GM12878 (cell line): ENCODE results near the gene POLRMT. TPM values are rescaled to one million over a fixed set of nuclear protein-coding genes. Genes with fewer than 3 reads are reported as not detected.

Source experiments
- ATF2 ChIP-seq: IDR thresholded peaks from 2 replicates; pipeline ENCODE4 v1.6.1; 2012; ENCODE audit warnings: low read length, inconsistent platforms
- BCL3 ChIP-seq: IDR thresholded peaks from 2 replicates; pipeline ENCODE4 v1.6.1; 2011; ENCODE audit warnings: borderline replicate concordance, low read depth, mild to moderate bottlenecking, moderate library complexity, low read length; ENCODE audit not compliant: insufficient read depth, poor library complexity, severe bottlenecking
- CBFB ChIP-seq: IDR thresholded peaks from 2 replicates; pipeline ENCODE4 v1.6.1; 2016; ENCODE audit warnings: antibody characterized with exemption, low read depth
- CTCF ChIP-seq, 3 experiments: IDR thresholded peaks in 2 of 3; conservative IDR thresholded peaks in 1 of 3; 2 replicates each; pipeline ENCODE4 v1.5.1; 2011; ENCODE audit warnings: low read depth in 3 of 3, low read length in 3 of 3, mild to moderate bottlenecking in 3 of 3, control low read depth in 2 of 3, moderate library complexity in 2 of 3, inconsistent platforms in 1 of 3, mixed read lengths in 1 of 3; ENCODE audit not compliant: control insufficient read depth in 2 of 3, insufficient read depth in 1 of 3; ENCODE audit errors: extremely low read depth in 1 of 3
- DPF2 ChIP-seq: fragments of 450-650 bp; IDR thresholded peaks from 2 replicates; pipeline ENCODE4 v1.6.1; 2017; ENCODE audit warnings: mild to moderate bottlenecking
- E4F1 ChIP-seq: fragments of 450-650 bp; IDR thresholded peaks from 2 replicates; pipeline ENCODE4 v1.6.1; 2018; ENCODE audit warnings: borderline replicate concordance, mild to moderate bottlenecking; ENCODE audit not compliant: partially characterized antibody
- EZH2 ChIP-seq: IDR thresholded peaks from 2 replicates; pipeline ENCODE4 v1.6.1; 2012; ENCODE audit warnings: low read depth, mild to moderate bottlenecking, control low read depth, inconsistent platforms, low read length, borderline replicate concordance; ENCODE audit not compliant: control insufficient read depth
- JUNB ChIP-seq: IDR thresholded peaks from 2 replicates; pipeline ENCODE4 v1.6.1; 2016; ENCODE audit warnings: antibody characterized with exemption, mild to moderate bottlenecking
- MTA3 ChIP-seq: IDR thresholded peaks from 2 replicates; pipeline ENCODE4 v1.6.1; 2012; ENCODE audit warnings: low read length, inconsistent platforms, borderline replicate concordance
- NRF1 ChIP-seq: conservative IDR thresholded peaks from 2 replicates; pipeline ENCODE4 v1.6.1; 2011; ENCODE audit warnings: mild to moderate bottlenecking, low read depth, low read length, improper control_type of control experiment
- PAX8 ChIP-seq: fragments of 450-650 bp; IDR thresholded peaks from 2 replicates; pipeline ENCODE4 v1.6.1; 2017; ENCODE audit warnings: mild to moderate bottlenecking, moderate library complexity
- PML ChIP-seq: IDR thresholded peaks from 2 replicates; pipeline ENCODE4 v1.6.1; 2012; ENCODE audit warnings: low read length, inconsistent platforms
- RB1 ChIP-seq: fragments of 450-650 bp; formaldehyde crosslinking; IDR thresholded peaks from 2 replicates; pipeline ENCODE4 v1.6.1; 2017; ENCODE audit warnings: mild to moderate bottlenecking, borderline replicate concordance
- RELA ChIP-seq: fragments of 450-650 bp; IDR thresholded peaks from 2 replicates; pipeline ENCODE4 v1.8.0; 2014; ENCODE audit warnings: borderline replicate concordance; ENCODE audit not compliant: partially characterized antibody
- SIX5 ChIP-seq: IDR thresholded peaks from 2 replicates; pipeline ENCODE4 v1.6.1; 2011; ENCODE audit warnings: mild to moderate bottlenecking, low read depth, low read length, moderate library complexity; ENCODE audit not compliant: severe bottlenecking
- TCF7 ChIP-seq: IDR thresholded peaks from 2 replicates; pipeline ENCODE4 v1.6.1; 2014; ENCODE audit warnings: antibody characterized with exemption, borderline replicate concordance
- ZNF384 ChIP-seq: IDR thresholded peaks from 2 replicates; pipeline ENCODE4 v1.6.1; 2012; ENCODE audit warnings: low read depth, mild to moderate bottlenecking, low read length, improper control_type of control experiment, borderline replicate concordance
- ZNF592 ChIP-seq: fragments of 450-650 bp; IDR thresholded peaks from 2 replicates; pipeline ENCODE4 v1.6.1; 2017; ENCODE audit warnings: mild to moderate bottlenecking, moderate library complexity
- polyA plus RNA-seq, 11 experiments: library from polyadenylated mRNA; depleted of rRNA in 4 of 11; unstranded in 6 of 11; stranded (reverse) in 5 of 11; fragments of >200 nt; fragmentation: Nextera tagmentation in 4 of 11; fragmentation: Illumina TruSeq in 1 of 11; extraction: Ambion mirVana in 4 of 11; extraction: Trizol in 1 of 11; gene quantifications; 1 replicate in 1 of 11; 2 replicates in 10 of 11; pipeline versions ENCODE4 v1.2.1 to v1.2.3, GENCODE V29; 2011 to 2016; ENCODE audit warnings: inconsistent platforms in 2 of 11, missing spikeins in 2 of 11, low read depth in 1 of 11
- total RNA-seq, 4 experiments: library from RNA; depleted of rRNA in 3 of 4; stranded (reverse); fragments of >200 nt in 3 of 4; fragmentation: Illumina TruSeq in 1 of 4; extraction: Trizol in 1 of 4; gene quantifications; 2 replicates each; pipeline versions ENCODE4 v1.2.1 to v1.2.3, GENCODE V29; 2013 to 2021

POLRMT gene
- total and polyA plus RNA-seq, 10 of the 15 experiments (the other 5 are each of a cell fraction or from before 2014, with no cell fraction given): 9.9 to 57.6 (median 34.6) TPM

- TF ChIP-seq ZNF384 (peak; percentile 47; the same call in 1 of the 2 replicates), ZNF592 (peak; percentile 43; the same call in 1 of the 2 replicates), PML (peak; percentile 93), DPF2 (peak; percentile 78), RELA (peak; percentile 87), TCF7 (no peak), PAX8 (no peak), EZH2 (no peak), CBFB (peak; percentile 79), CTCF (IDR thresholded peaks at IDR 0.05 in 2 of 3, conservative IDR thresholded peaks at IDR 0.05 in 1 of 3; ENCODE audit: control insufficient read depth in 2 of 3, extremely low read depth in 1 of 3, insufficient read depth in 1 of 3, low read depth in 3 of 3, low read length in 3 of 3) (no peak), ATF2 (no peak), NRF1 (peak; percentile 79), E4F1 (no peak), RB1 (peak; percentile 60; the same call in 1 of the 2 replicates), MTA3 (no peak; the same call in 1 of the 2 replicates), JUNB (no peak), SIX5 (no peak), BCL3 (peak; percentile 50)
These were observed 61.1 kb downstream of the POLRMT start, which contains the start of gene BSG (continued) for GRCh38 chr19:572140-572742.
